H1 (cell line): ENCODE results near the gene RELB. TPM values are rescaled to one million over a fixed set of nuclear protein-coding genes. Genes with fewer than 3 reads are reported as not detected.
A peak's percentile ranks its signal among the peaks of the same experiment; 100 is the strongest.

Source experiments
- CTCF ChIA-PET: fragments of 300-600 bp; sonication (Branson Sonifier 250); formaldehyde crosslinking; loops from one replicate; lab custom pipeline; 2021; ENCODE audit not compliant: partially characterized antibody; lab: Charles Lee
- POLR2A ChIA-PET: fragments of 300-600 bp; sonication (Branson Sonifier 250); formaldehyde crosslinking; loops from one replicate; lab custom pipeline; 2021; ENCODE audit warnings: inconsistent platforms; ENCODE audit not compliant: partially characterized antibody; lab: Charles Lee
- DNase-seq, 2 experiments: peaks; one replicate each; pipeline versions ENCODE4 v3.0.0 to v3.0.0-alpha.2; 2010 to 2022; ENCODE audit warnings: low spot score in 2 of 2, low read depth in 1 of 2, mixed read lengths in 1 of 2
- FAIRE-seq: peaks from 2 replicates; lab custom pipeline; 2011; peaks lifted over from hg19 to GRCh38; lab: Jason Lieb, UNC
- H2AFZ ChIP-seq: 2 replicates; pipeline ENCODE4 v1.8.1; 2012; ENCODE audit warnings: low read length, inconsistent platforms
- H2AK5ac ChIP-seq: 2 replicates; pipeline ENCODE4 v1.6.1; 2013; ENCODE audit warnings: low read depth, low read length
- H2BK120ac ChIP-seq: replicated peaks from 2 replicates; pipeline ENCODE3; 2013; ENCODE audit warnings: low read depth, low read length, inconsistent platforms
- H2BK12ac ChIP-seq: 2 replicates; pipeline ENCODE4 v1.6.1; 2013; ENCODE audit warnings: low read depth, low read length
- H2BK15ac ChIP-seq: 2 replicates; pipeline ENCODE4 v1.6.1; 2013; ENCODE audit warnings: low read length
- H2BK20ac ChIP-seq: 2 replicates; pipeline ENCODE4 v1.6.1; 2013; ENCODE audit warnings: low read length
- H2BK5ac ChIP-seq: 2 replicates; pipeline ENCODE4 v1.6.1; 2013; ENCODE audit warnings: low read depth, low read length
- H3K14ac ChIP-seq: 2 replicates; pipeline ENCODE4 v1.6.1; 2013; ENCODE audit warnings: inconsistent platforms; ENCODE audit not compliant: insufficient read length
- H3K18ac ChIP-seq: 2 replicates; pipeline ENCODE4 v1.6.1; 2013; ENCODE audit warnings: low read length; ENCODE audit errors: extremely low read depth
- H3K23ac ChIP-seq: 2 replicates; pipeline ENCODE4 v1.6.1; 2013; ENCODE audit warnings: inconsistent platforms; ENCODE audit not compliant: insufficient read length
- H3K23me2 ChIP-seq: 2 replicates; pipeline ENCODE4 v1.6.1; 2013; ENCODE audit warnings: low read depth, low read length
- H3K27ac ChIP-seq: 2 replicates; pipeline ENCODE4 v1.6.1; 2011; ENCODE audit warnings: low read depth, low read length, inconsistent platforms
- H3K27me3 ChIP-seq, 4 experiments: replicated peaks in 1 of 4; 1 replicate in 1 of 4; 2 replicates in 3 of 4; pipeline versions ENCODE4 v1.6.1 to v1.8.1; 2011 to 2013; ENCODE audit warnings: low read length in 3 of 4, mild to moderate bottlenecking in 3 of 4, inconsistent platforms in 2 of 4, mixed read lengths in 2 of 4, moderate library complexity in 1 of 4; ENCODE audit not compliant: control insufficient read depth in 3 of 4, insufficient read depth in 3 of 4; ENCODE audit errors: extremely low read depth in 1 of 4
- H3K36me3 ChIP-seq, 4 experiments: 2 replicates each; pipeline versions ENCODE4 v1.6.1 to v1.8.1; 2011 to 2013; ENCODE audit warnings: mild to moderate bottlenecking in 4 of 4, low read length in 3 of 4, moderate library complexity in 2 of 4, control low read depth in 1 of 4, inconsistent platforms in 1 of 4; ENCODE audit not compliant: insufficient read depth in 4 of 4, control insufficient read depth in 2 of 4
- H3K4ac ChIP-seq: replicated peaks from 2 replicates; pipeline ENCODE3; 2013; ENCODE audit warnings: low read length, low read depth, mixed read lengths, inconsistent platforms; ENCODE audit not compliant: insufficient read length
- H3K4me1 ChIP-seq, 4 experiments: replicated peaks in 1 of 4; 1 replicate in 1 of 4; 2 replicates in 3 of 4; pipeline versions ENCODE4 v1.6.1 to v1.8.1; 2011 to 2013; ENCODE audit warnings: low read length in 3 of 4, inconsistent platforms in 2 of 4, mixed read lengths in 1 of 4; ENCODE audit not compliant: insufficient read depth in 4 of 4, control insufficient read depth in 3 of 4
- H3K4me2 ChIP-seq, 2 experiments: 2 replicates each; pipeline versions ENCODE4 v1.6.1 to v1.8.1; 2011 to 2013; ENCODE audit warnings: low read depth in 2 of 2, low read length in 2 of 2, control low read depth in 1 of 2, inconsistent platforms in 1 of 2, mild to moderate bottlenecking in 1 of 2; ENCODE audit not compliant: insufficient read depth in 1 of 2
- H3K4me3 ChIP-seq, 4 experiments: fragments of 200-600, 300-600 bp in 1 of 4; sonication (generic), shearing (Covaris generic), sonication (Bioruptor Twin) in 1 of 4; 2 replicates each; pipeline versions ENCODE4 v1.5.1 to v1.8.1; 2011 to 2016; ENCODE audit warnings: low read length in 4 of 4, low read depth in 3 of 4, control low read depth in 2 of 4, inconsistent platforms in 2 of 4, mild to moderate bottlenecking in 2 of 4, mixed read lengths in 1 of 4, moderate library complexity in 1 of 4; ENCODE audit not compliant: insufficient read depth in 2 of 4; ENCODE audit errors: extremely low read depth in 1 of 4
- H3K56ac ChIP-seq: replicated peaks from 2 replicates; pipeline ENCODE3; 2013; ENCODE audit warnings: low read depth, mild to moderate bottlenecking, mixed read lengths, low read length, inconsistent platforms; ENCODE audit not compliant: insufficient read length
- H3K79me1 ChIP-seq: 2 replicates; pipeline ENCODE4 v1.6.1; 2013; ENCODE audit warnings: low read depth, low read length, control low read depth
- H3K79me2 ChIP-seq, 2 experiments: 2 replicates each; pipeline versions ENCODE4 v1.6.1 to v1.8.1; 2012 to 2013; ENCODE audit warnings: low read length in 2 of 2, mild to moderate bottlenecking in 2 of 2, inconsistent platforms in 1 of 2; ENCODE audit not compliant: insufficient read depth in 2 of 2, control insufficient read depth in 1 of 2
- H3K9ac ChIP-seq, 4 experiments: replicated peaks in 1 of 4; 1 replicate in 1 of 4; 2 replicates in 3 of 4; pipeline versions ENCODE4 v1.6.1 to v1.8.1; 2011 to 2013; ENCODE audit warnings: low read depth in 3 of 4, low read length in 3 of 4, control low read depth in 2 of 4, mild to moderate bottlenecking in 2 of 4, moderate library complexity in 2 of 4, inconsistent platforms in 1 of 4; ENCODE audit errors: extremely low read depth in 1 of 4
- H3K9me3 ChIP-seq, 2 experiments: 2 replicates each; pipeline versions ENCODE4 v1.6.1 to v1.8.1; 2012 to 2013; ENCODE audit warnings: mild to moderate bottlenecking in 2 of 2, moderate library complexity in 2 of 2, control low read depth in 1 of 2, inconsistent platforms in 1 of 2, low read depth in 1 of 2, low read length in 1 of 2, mixed read lengths in 1 of 2; ENCODE audit not compliant: insufficient read depth in 2 of 2
- H4K20me1 ChIP-seq, 2 experiments: replicated peaks in 1 of 2; 2 replicates each; pipeline versions ENCODE3 to v1.8.1; 2011 to 2013; ENCODE audit warnings: inconsistent platforms in 2 of 2, low read length in 2 of 2, mild to moderate bottlenecking in 1 of 2; ENCODE audit not compliant: insufficient read depth in 2 of 2, control insufficient read depth in 1 of 2
- H4K5ac ChIP-seq: 2 replicates; pipeline ENCODE4 v1.6.1; 2013; ENCODE audit warnings: low read length, low read depth, mixed read lengths, inconsistent platforms; ENCODE audit not compliant: insufficient read length
- H4K8ac ChIP-seq: 2 replicates; pipeline ENCODE4 v1.8.0; 2013; ENCODE audit warnings: mild to moderate bottlenecking, moderate library complexity, low read length, inconsistent platforms; ENCODE audit not compliant: insufficient read depth; ENCODE audit errors: extremely low read depth
- H4K91ac ChIP-seq: replicated peaks from 2 replicates; pipeline ENCODE3; 2013; ENCODE audit warnings: low read length, mixed read lengths, inconsistent platforms; ENCODE audit not compliant: insufficient read length
- CTCF ChIP-seq, 3 experiments: IDR thresholded peaks; 1 replicate in 2 of 3; 2 replicates in 1 of 3; pipeline versions ENCODE4 v1.5.1 to v1.6.1; 2011; ENCODE audit warnings: low read length in 3 of 3, mild to moderate bottlenecking in 3 of 3, inconsistent platforms in 2 of 3, low read depth in 1 of 3, moderate library complexity in 1 of 3; ENCODE audit not compliant: insufficient read depth in 1 of 3; ENCODE audit errors: control extremely low read depth in 1 of 3
- HDAC2 ChIP-seq, 2 experiments: fragments of 300-600 bp in 1 of 2; sonication (generic) in 1 of 2; IDR thresholded peaks; 2 replicates each; pipeline ENCODE4 v1.6.1; 2011 to 2012; ENCODE audit warnings: low read depth in 2 of 2, low read length in 2 of 2, mild to moderate bottlenecking in 2 of 2, moderate library complexity in 2 of 2, borderline replicate concordance in 1 of 2, inconsistent platforms in 1 of 2
- KDM1A ChIP-seq: fragments of 200-600, 300-600 bp; sonication (generic); IDR thresholded peaks from 2 replicates; pipeline ENCODE4 v1.7.1; 2016; ENCODE audit warnings: mild to moderate bottlenecking, low read length, borderline replicate concordance
- KDM5A ChIP-seq: fragments of 200-600 bp; IDR thresholded peaks from 2 replicates; pipeline ENCODE4 v1.7.1; 2012; ENCODE audit warnings: mild to moderate bottlenecking, low read length, inconsistent platforms, mixed read lengths
- WGBS, 2 experiments: shearing (Covaris generic) in 1 of 2; methylation state at CpG; one replicate each; pipeline versions ENCODE4 v1.1.6 to v1.1.7; 2013 to 2015; ENCODE audit warnings: low lambda C conversion rate in 2 of 2, mixed read lengths in 2 of 2, inconsistent platforms in 1 of 2, low coverage in 1 of 2, missing lambda C conversion rate in 1 of 2; ENCODE audit not compliant: insufficient replicate concordance in 2 of 2, insufficient coverage in 1 of 2, insufficient read length in 1 of 2; ENCODE audit errors: extremely low coverage in 1 of 2, missing lambda C conversion rate in 1 of 2; 5-methylcytosine and 5-hydroxymethylcytosine counted together
- polyA plus RNA-seq, 7 experiments: library from polyadenylated mRNA; depleted of rRNA in 3 of 7; stranded (reverse) in 5 of 7; unstranded in 2 of 7; fragments of >200 nt in 5 of 7; fragments of 200-250 nt in 2 of 7; gene quantifications; 1 replicate in 5 of 7; 2 replicates in 1 of 7; 4 replicates in 1 of 7; pipeline versions ENCODE4 v1.2.1 to v1.2.3, GENCODE V29; 2011 to 2013; ENCODE audit warnings: missing spikeins in 2 of 7, mixed read lengths in 2 of 7
- total RNA-seq: library from RNA; stranded (reverse); fragmentation: NEBNext Ultra II Directional; extraction: Animal tissue kit (Norgen Biotek cat#: 25700); gene quantifications from 2 replicates; pipeline ENCODE4 v1.2.1, GENCODE V29; 2021

The RELB gene
- total and polyA plus RNA-seq, 2 of the 8 experiments (the other 6 are each of a cell fraction or from before 2014, with no cell fraction given) = 10.0 to 13.1 TPM

- H3K14ac ChIP-seq = no peak overlapping the region
- peaks cover 10 to 14% of the 10 kb centered on the region in 2 experiments for H4K20me1 ChIP-seq
- H4K8ac ChIP-seq = peak overlapping the region; percentile 77; the same call in 1 of the 2 replicates
- no peak overlapping the region for H2BK5ac ChIP-seq
- H3K79me2 ChIP-seq = peaks cover 10 to 23% of the 10 kb centered on the region in 2 experiments
- peaks cover 2% of the 10 kb centered on the region for H3K23me2 ChIP-seq
- no peak overlapping the region for H3K9ac ChIP-seq
- WGBS, 2 experiments = 96% methylated on average over 34 of the region's 37 CpGs; no CpG with 5 or more reads in 1 of the 2 experiments
- no peak overlapping the region for H3K4ac ChIP-seq
- H3K4me1 ChIP-seq = peaks cover 0 to 7% (median 4%) of the 10 kb centered on the region in 4 experiments; a peak in 6 of 7 replicates
- H2AFZ ChIP-seq = no peak overlapping the region
- H4K91ac ChIP-seq = no peak overlapping the region
- POLR2A ChIA-PET = interaction anchor here (1.0 to 1.9 kb wide), 7 partner anchors 9 to 334 kb away, joined by 3 to 8 read pairs (median 3); partner anchors contain the start of gene CLPTM1
- H2BK12ac ChIP-seq = no peak overlapping the region
- TF ChIP-seq HDAC2 (IDR thresholded peaks at IDR 0.05; ENCODE audit: borderline replicate concordance in 1 of 2, low read depth in 2 of 2, low read length in 2 of 2) = 0 out of 4 replicates have a peak, but pooled peaks of 1 of the 2 experiments have one; percentile 61
- TF ChIP-seq KDM5A = no peak
- peak; percentile 77; the same call in 1 of the 2 replicates for TF ChIP-seq KDM1A
- TF ChIP-seq CTCF (IDR thresholded peaks at IDR 0.05; ENCODE audit: control extremely low read depth in 1 of 3, insufficient read depth in 1 of 3, low read depth in 1 of 3, low read length in 3 of 3) = peak in 1 of 3 experiments; percentile 28; a peak in 1 of 4 replicates
- H3K4me2 ChIP-seq = no peak overlapping the region; a peak in 1 of 4 replicates
- no peak for FAIRE-seq
- no peak overlapping the region for H2BK120ac ChIP-seq
- H2AK5ac ChIP-seq = no peak overlapping the region
- H2BK20ac ChIP-seq = no peak overlapping the region
- CTCF ChIA-PET = interaction anchor here (0.6 to 9.7 kb wide), 7 partner anchors 19 to 111 kb away, joined by 3 to 85 read pairs (median 3); no protein-coding TSS in a partner anchor
- H3K9me3 ChIP-seq = no peaks in the 10 kb centered on the region
- H3K27ac ChIP-seq = no peak overlapping the region
- peaks cover 14% of the 10 kb centered on the region for H3K79me1 ChIP-seq
- H3K23ac ChIP-seq = no peak overlapping the region
- H3K18ac ChIP-seq = no peak overlapping the region
- no peak for DNase-seq
- no peak overlapping the region for H3K4me3 ChIP-seq
- H3K36me3 ChIP-seq = peaks cover 4 to 25% (median 16%) of the 10 kb centered on the region in 4 experiments; a peak in 7 of 8 replicates
- no peak overlapping the region for H3K56ac ChIP-seq
- no peak overlapping the region for H4K5ac ChIP-seq
- H2BK15ac ChIP-seq = no peak overlapping the region
- H3K27me3 ChIP-seq = no peaks in the 10 kb centered on the region
Measured at GRCh38 chr19:45037393-45038169, 36.3 kb downstream of the RELB start.
